Cardiac muscle cell (in vitro differentiated cells and primary cell): Measurements from ENCODE around the gene RHOF. TPM values are rescaled to one million over a fixed set of nuclear protein-coding genes. Genes with fewer than 3 reads are reported as not detected.

Experiments used
- DNase-seq, 2 donors: peaks; one replicate each; pipeline versions ENCODE4 v3.0.0 to v3.0.0-alpha.2; 2010 to 2017; ENCODE audit warnings: low read depth in 1 of 2, low spot score in 1 of 2
- H3K27ac ChIP-seq: fragments of 200-600 bp; sonication (generic); 2 replicates; pipeline ENCODE4 v1.5.1; 2016
- H3K27me3 ChIP-seq: fragments of 200-600 bp; sonication (generic); 2 replicates; pipeline ENCODE4 v1.6.0; 2016; ENCODE audit warnings: control low read depth
- H3K36me3 ChIP-seq: fragments of 200-600 bp; sonication (generic); 2 replicates; pipeline ENCODE4 v1.5.1; 2016; ENCODE audit warnings: control low read depth
- H3K4me1 ChIP-seq: fragments of 200-600 bp; sonication (generic); 2 replicates; pipeline ENCODE4 v1.8.1; 2017; ENCODE audit warnings: low read depth, mild to moderate bottlenecking, mixed run types
- H3K4me3 ChIP-seq: fragments of 200-600 bp; sonication (generic); 2 replicates; pipeline ENCODE4 v1.5.1; 2016; ENCODE audit warnings: mild to moderate bottlenecking
- H3K9me3 ChIP-seq: fragments of 200-600 bp; sonication (generic); 2 replicates; pipeline ENCODE4 v1.5.1; 2017; ENCODE audit warnings: low read depth, mild to moderate bottlenecking, control low read depth
- polyA plus RNA-seq: library from polyadenylated mRNA; unstranded; fragments of >200 nt; fragmentation: Nextera tagmentation; extraction: Ambion mirVana; gene quantifications from 2 replicates; pipeline ENCODE4 v1.2.1, GENCODE V29; 2016
- total RNA-seq: library from RNA; depleted of rRNA; stranded (reverse); fragments of >200 nt; gene quantifications from 2 replicates; pipeline ENCODE4 v1.2.3, GENCODE V29; 2016
- TF ChIP-seq, protein P1 (sequence below): IDR thresholded peaks from 2 replicates; pipeline ENCODE4 v1.5.1; 2012; ENCODE audit warnings: low read depth, mild to moderate bottlenecking, low read length

RHOF gene
- total and polyA plus RNA-seq, 2 experiments from 2014 or later = 21.5 to 56.3 TPM

DNA sequence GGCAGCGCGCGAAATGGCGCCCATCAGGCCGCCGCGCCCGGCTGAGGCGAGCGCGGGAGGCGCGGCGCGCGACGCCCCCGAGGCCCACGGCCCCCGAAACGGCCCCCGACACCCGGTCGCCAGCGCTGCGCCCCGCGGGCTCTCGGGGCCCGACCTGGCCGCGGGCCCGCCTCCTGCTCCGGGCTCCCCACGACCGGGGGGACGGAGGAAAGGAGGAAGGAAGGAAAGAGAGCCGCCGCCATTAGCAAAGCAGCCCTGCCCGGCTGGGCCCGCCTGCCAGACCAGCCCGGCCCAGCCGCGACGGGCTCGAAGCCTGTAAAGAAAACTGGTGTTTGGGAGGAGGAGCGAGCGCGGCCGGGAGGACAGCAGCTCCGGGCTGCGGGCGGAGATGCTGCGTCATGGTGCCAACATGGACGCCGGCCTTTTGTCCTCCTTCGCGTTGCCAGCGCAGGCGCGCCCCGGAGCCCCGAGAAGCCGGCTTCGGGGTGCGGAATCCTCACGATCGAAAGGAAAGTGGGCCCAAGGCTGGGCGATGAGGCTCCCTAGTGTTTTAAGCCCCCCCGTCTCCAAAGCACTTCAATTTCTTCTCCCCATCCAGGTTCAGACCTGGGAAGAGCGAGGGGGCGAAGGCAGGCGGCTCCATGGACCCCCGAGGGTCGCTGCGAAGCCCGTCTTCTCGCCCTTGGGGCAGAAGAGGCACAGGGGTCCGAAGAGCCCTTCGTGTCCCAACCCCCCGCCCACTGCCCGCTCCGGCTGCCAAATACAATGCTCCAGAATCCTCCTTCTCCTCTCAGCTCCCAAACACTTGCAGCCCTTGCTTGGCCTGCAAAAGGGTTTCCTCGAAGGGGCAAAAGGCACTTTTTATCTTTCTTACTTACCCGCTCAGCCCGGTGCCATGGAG, 7.5 kb upstream of the RHOF start:
- H3K9me3 ChIP-seq = no peaks in the 10 kb centered on the region
- peak overlapping the region; percentile 100 for H3K27ac ChIP-seq
- DNase-seq = peak; percentile 76 to 89
- H3K36me3 ChIP-seq = peaks cover under 1% of the 10 kb centered on the region
- TF ChIP-seq, protein P1, sequence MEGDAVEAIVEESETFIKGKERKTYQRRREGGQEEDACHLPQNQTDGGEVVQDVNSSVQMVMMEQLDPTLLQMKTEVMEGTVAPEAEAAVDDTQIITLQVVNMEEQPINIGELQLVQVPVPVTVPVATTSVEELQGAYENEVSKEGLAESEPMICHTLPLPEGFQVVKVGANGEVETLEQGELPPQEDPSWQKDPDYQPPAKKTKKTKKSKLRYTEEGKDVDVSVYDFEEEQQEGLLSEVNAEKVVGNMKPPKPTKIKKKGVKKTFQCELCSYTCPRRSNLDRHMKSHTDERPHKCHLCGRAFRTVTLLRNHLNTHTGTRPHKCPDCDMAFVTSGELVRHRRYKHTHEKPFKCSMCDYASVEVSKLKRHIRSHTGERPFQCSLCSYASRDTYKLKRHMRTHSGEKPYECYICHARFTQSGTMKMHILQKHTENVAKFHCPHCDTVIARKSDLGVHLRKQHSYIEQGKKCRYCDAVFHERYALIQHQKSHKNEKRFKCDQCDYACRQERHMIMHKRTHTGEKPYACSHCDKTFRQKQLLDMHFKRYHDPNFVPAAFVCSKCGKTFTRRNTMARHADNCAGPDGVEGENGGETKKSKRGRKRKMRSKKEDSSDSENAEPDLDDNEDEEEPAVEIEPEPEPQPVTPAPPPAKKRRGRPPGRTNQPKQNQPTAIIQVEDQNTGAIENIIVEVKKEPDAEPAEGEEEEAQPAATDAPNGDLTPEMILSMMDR = no peak
- no peaks in the 10 kb centered on the region for H3K27me3 ChIP-seq
- H3K4me1 ChIP-seq = peaks cover 29% of the 10 kb centered on the region
- H3K4me3 ChIP-seq = peak overlapping the region; percentile 89

DNA sequence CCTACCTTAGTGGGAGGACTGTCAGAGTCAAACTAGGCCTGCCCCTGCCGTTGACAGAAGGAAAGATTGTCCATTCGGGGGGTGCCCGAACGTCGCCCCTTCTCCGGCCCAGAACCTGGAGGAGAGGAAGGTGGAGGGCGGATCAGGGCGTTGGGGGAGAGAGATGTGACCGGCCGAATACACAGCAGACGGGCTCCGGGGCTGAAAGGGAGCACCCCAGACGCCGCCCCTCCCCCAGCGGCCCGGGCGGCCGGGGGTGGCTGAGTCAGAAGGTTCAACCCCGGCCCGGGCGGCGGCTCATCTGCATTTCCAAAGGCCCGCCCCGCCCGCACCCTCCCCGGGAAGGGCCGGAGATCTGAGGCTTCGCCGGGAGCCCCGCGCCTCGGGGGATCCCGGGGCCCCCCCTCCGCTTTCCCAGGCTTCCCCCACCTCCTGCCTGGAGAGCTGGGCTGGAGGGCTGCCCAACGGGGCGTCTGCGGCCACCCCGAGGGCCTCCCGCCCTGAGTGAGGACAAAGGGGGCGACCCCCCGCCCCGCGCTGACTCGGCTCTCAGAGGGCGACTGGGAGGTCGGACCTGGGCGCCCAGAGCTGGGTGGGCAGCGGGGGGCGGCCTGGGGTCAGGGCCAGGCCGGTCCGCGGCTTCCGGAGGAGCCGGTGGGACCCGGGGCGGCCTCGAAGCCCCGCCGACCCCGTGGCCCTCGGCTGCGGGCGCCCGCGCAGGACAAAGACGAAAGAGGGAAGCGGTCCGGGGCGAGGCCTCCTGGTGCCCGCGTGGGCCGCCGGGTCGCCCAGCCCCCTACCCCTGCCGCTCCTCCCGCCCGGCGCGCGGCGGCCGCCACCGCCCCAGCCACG, 6.6 kb upstream of the RHOF start:
- Histone ChIP-seq H3K27ac (peak overlapping the region; percentile 100), H3K36me3 (peaks cover 3% of the 10 kb centered on the region), H3K27me3 (no peaks in the 10 kb centered on the region), H3K9me3 (no peaks in the 10 kb centered on the region), H3K4me1 (peaks cover 34% of the 10 kb centered on the region), H3K4me3 (peak overlapping the region; percentile 89)
- peak; percentile 79 to 93 for DNase-seq
- TF ChIP-seq, protein P1 = no peak

GRCh38 chr12:121799156-121799841, 5.8 kb upstream of the RHOF start:
- Histone ChIP-seq H3K4me1 (peaks cover 34% of the 10 kb centered on the region), H3K27ac (peak overlapping the region; percentile 100)
- DNase-seq = peak; percentile 78 to 84

GRCh38 chr12:121798787-121799155, 5.3 kb upstream of the RHOF start:
- Histone ChIP-seq H3K4me1 (peaks cover 34% of the 10 kb centered on the region), H3K9me3 (no peaks in the 10 kb centered on the region), H3K36me3 (peaks cover 3% of the 10 kb centered on the region), H3K4me3 (peak overlapping the region; percentile 89), H3K27ac (peak overlapping the region; percentile 100), H3K27me3 (no peaks in the 10 kb centered on the region)
- TF ChIP-seq, protein P1 = no peak
- no peak for DNase-seq

More at GRCh38 chr12:121799156-121799841, 5.8 kb upstream of the RHOF start:
- no peaks in the 10 kb centered on the region for H3K27me3 ChIP-seq
- H3K36me3 ChIP-seq = peaks cover 3% of the 10 kb centered on the region
- TF ChIP-seq, protein P1 = no peak
- no peaks in the 10 kb centered on the region for H3K9me3 ChIP-seq
- H3K4me3 ChIP-seq = peak overlapping the region; percentile 89
